Transverse colon (tissue), 4 donors: ENCODE results near the gene PYROXD2.

ENCODE experiments used
- CTCF ChIP-seq, 5 experiments: fragments of 200-600 bp in 3 of 5; fragments of 450-650 bp in 2 of 5; sonication (generic) in 3 of 5; IDR thresholded peaks; 1 replicate in 2 of 5; 2 replicates in 3 of 5; pipeline ENCODE4 v1.5.1; 2016 to 2017; ENCODE audit warnings: antibody characterized with exemption in 5 of 5, inconsistent platforms in 3 of 5, mild to moderate bottlenecking in 2 of 5, moderate library complexity in 1 of 5
- POLR2AphosphoS5 ChIP-seq, 3 donors: sonication (generic); formaldehyde crosslinking; IDR thresholded peaks; one replicate each; pipeline ENCODE4 v1.6.1; 2016; ENCODE audit warnings: antibody characterized with exemption in 3 of 3

GRCh38 chr10:98388101-98388655 is 26.8 kb downstream of the PYROXD2 start:
- TF ChIP-seq POLR2AphosphoS5 (IDR thresholded peaks at IDR 0.05) (no peak), CTCF (IDR thresholded peaks at IDR 0.05) (no peak)
